Measurements from ENCODE around the gene CALN1.

- TF ChIP-seq CTCF (IDR thresholded peaks at IDR 0.05) (no peak), POLR2A (IDR thresholded peaks at IDR 0.05) (no peak)
Observed at GRCh38 chr7:72404743-72405142, 7.4 kb downstream of the CALN1 start.
